GM21447 (cell line): Measurements from ENCODE around the gene DBT.
"Not testable (repeated sequence)": the region's sequence is repeated elsewhere in the genome, so short reads cannot be mapped to it uniquely, and the experiment has no call there.

Experiments used
- ATAC-seq: cut with Tn5 transposase; IDR thresholded peaks from one replicate; pipeline ENCODE4 v1.9.1; 2021; ENCODE audit not compliant: unreplicated experiment

The DBT gene

DNA sequence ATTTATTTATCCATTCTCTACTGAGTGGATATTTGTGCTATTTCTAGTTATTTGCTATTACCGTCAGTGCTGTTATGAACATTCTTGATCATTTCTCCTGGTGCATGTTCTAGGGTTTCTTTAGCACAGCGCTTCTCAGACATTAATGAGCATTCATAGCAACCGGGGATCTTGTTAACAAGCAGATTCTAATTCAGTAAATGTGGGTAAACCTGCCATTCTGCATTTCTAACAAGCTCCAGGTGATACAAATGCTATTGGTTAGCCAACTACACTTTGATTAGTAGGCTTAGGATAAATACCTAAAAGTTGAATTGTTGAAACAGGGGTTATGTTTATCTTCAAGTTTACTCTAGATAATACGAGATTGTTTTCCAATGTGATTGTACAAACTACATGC is 3.3 kb upstream of the DBT start:
- no peak for ATAC-seq

DNA sequence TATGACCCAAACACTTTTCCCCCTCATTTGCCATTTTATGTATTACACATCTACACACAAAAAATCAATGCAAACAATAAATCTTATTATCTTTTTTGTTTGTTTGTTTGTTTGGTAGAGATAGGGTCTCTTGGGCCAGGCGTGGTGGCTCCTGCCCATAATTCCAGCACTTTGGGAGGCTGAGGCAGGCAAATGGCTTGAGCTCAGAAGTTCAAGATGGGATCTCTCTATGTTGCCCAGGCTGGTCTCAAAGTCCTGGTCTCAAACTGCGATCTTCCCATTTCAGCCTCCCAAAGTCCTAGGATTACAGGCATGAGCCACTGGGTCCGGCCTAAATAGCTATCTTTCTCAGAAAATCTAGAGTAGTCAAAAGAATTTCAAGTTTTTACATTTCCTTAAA is 1.2 kb upstream of the DBT start:
- no peak for ATAC-seq

DNA sequence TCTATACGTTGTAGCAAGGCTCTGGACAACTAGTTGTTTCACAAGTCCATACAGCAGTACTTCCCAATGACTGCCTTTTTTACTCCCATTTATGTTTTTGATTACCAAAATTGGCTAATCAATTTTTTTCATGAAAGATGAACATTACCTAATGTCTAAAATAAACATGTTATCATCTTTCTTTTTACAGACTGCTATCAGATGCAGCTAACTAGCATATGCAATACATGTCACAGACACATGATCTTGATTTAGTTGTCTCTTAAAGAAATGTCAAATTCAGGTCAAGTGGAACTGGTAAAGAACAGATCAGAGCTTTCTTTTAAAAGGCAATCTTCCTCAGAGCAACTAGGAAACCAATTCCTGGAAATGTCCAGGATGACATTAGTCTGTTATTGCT is 630 bp upstream of the DBT start:
- ATAC-seq = no peak

DNA sequence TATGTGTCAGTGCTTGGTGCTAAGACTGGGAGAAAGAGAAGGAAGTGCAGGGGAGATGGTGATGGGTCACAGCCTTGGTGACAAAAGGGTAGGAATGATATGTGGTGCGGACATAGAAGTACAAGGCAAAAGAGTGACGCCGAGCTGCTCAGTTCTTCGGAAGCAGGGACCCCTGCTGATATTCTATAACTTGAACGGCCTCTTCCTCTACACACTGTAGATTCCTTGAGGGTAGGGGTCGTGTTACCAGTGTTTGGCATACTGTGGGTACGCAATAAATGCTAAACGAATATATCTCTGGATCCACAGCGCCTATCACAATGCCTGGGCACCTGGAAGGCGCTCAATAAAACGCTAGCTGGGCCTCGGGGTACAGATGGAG is 488 bp downstream of the DBT start:
- ATAC-seq = no peak

DNA sequence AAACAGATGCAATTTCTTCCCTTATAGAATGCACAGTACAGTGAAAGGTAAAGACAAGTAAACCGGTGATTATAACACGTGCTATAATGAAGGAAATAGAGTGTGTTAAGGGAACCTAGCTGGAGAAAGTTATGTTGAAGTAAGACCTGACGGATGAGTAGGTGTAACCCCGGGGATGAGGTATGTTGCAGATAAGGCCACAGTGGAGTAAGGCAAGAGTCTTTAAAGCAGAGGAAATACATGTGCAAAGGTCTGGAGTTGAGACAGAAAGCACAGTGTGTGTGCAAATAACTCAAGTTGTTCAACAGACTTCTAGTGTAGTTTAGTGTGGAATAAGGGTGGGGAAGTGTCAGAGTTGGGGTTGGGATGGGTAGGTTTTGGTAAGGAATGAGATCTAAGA is 2.9 kb downstream of the DBT start:
- ATAC-seq = no peak

DNA sequence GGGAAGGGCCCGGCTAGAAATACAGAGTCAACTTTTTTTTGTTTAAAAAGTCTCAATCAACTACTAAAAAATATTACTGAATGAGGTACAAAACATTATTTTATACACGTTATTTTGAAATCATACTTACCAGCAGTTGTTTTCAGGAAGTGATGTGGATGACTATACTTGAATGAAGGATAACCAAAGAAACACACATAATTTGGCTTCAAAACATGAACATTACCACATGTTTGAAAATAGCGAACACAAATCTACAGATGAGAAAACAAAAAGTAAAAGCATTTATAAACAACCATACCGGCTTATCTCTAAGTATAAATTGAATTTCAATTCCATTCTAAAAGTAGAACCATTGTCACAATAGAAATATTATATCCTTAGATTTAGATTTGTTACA is 9.0 kb downstream of the DBT start:
- no peak for ATAC-seq

DNA sequence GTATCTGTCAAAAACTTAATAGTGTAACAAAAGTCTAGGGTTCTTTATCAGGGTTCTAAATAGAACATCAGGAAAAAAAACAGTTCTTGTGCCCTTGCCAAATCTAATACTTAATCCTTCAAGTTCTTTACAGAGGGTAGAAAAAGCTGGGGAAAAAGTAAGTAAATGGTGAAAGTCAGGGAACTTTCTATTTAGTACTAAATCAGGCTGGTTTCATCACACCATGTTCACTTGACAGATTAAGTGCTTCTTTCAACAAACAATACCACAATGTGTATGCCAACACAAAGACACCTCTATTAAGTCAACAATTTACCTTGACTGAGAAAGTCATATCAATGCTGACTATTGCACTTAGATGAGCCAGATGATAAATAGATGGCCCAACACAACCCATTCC is 9.7 kb downstream of the DBT start:
- no peak for ATAC-seq

DNA sequence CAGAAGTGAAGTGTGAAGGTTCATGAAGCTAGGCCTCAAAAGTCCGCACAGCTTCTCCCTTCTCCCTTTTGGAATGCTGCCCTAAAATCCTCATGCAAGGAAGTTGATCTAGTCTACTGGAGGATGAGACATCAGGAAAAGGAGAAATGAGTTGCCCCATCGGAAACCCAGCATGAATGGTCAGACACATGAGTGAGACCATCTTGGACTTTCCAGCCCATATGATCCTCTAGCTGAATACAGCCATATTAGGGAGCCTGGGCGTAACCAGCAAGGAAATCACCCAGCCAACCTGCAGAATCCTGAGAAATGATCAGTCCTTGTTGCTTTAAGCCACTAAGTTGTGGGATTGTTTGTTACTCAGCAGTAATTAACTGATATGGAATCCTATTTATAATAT is 12.5 kb downstream of the DBT start:
- no peak for ATAC-seq

DNA sequence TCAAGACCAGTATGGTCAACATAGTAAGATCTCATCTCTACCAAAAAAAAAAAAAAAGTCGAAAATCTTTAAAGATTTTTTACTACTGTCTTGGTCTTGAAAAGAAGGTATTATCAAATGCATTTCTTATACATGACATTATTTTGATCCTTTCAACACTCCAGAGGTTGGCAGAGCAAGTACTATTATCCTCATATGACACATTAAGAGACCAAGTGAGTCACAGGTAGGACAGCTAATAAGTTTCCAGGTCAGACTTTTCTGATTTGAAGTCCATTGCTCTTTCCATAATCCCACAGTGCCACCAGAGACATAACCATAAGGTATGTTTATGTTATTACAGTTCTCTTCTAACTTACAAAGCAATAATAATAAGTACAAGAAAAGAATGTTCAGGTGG is 15.2 kb downstream of the DBT start:
- no peak for ATAC-seq

DNA sequence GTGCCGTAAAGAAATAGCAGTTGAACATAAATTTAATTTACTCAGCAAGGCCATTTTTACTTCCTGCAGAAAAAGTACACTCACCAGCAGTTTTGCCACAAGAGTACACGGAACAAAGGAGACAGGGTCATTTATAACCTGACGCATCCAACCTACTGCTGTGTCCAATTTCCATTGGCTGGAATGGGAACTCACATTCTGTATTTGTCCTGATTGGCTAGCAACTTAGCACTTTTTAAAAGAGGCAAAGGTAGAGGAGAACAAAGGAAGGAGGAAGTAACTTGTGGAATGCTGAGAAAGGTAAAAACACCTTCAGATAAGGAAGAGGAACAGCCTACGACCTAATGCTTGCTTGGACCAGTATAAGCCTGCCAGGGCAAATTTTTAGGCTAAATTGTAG is 16.1 kb downstream of the DBT start:
- not testable (repeated sequence) for ATAC-seq

DNA sequence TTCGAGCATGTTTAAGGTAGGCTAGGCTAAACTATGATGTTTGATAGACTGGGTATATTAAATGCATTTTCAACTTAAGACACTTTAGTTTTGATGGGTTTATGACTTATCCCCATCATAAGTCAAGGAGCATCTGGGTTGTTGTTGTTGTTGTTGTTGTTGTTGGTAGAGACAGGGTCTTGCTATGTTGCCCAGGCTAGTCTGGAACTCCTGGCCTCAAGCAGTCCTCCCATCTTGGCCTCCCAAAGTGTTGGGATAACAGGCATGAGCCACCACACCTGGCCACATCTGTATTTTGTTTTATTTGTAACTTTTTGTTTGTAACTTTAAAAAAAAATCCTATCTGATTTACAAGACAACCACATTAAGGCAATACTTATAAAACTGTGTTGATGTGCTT is 17.5 kb downstream of the DBT start:
- ATAC-seq = no peak

DNA sequence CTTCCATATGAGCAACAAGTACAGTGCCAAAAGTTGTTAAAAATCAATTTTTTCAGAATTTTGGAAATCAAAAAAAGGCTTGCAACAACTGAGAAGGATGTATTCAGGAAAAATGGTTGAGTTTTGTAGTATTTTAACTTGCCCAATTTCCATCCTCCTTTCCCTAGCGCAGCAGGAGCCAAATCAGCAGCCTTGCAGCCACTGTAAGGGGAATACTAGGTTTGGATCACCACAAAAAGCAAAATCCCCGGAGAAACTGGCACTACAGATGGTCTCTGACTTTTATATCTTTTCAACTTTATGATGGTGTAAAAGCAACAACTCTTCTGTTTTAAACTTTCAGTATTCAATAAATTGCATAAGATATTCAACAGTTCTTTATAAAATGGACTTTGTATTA is 17.9 kb downstream of the DBT start:
- ATAC-seq = no peak

DNA sequence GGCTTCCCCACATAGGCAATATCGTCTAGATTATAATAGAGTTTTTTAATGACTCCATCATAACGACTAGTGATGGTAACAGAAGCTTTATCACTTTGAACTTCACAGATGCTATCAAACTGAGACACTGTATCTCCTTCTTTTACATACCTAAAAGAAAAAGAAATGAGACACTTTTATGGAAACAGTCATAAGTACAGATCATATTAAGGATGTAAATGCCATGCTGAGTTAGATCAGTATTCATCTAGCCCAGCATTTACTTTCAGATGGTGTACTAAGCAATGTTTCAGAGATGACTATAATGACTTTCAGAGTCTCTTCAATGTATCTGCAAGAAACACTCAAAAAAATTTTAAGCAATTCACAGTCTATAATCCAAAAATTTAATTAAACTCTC is 18.9 kb downstream of the DBT start:
- no peak for ATAC-seq

DNA sequence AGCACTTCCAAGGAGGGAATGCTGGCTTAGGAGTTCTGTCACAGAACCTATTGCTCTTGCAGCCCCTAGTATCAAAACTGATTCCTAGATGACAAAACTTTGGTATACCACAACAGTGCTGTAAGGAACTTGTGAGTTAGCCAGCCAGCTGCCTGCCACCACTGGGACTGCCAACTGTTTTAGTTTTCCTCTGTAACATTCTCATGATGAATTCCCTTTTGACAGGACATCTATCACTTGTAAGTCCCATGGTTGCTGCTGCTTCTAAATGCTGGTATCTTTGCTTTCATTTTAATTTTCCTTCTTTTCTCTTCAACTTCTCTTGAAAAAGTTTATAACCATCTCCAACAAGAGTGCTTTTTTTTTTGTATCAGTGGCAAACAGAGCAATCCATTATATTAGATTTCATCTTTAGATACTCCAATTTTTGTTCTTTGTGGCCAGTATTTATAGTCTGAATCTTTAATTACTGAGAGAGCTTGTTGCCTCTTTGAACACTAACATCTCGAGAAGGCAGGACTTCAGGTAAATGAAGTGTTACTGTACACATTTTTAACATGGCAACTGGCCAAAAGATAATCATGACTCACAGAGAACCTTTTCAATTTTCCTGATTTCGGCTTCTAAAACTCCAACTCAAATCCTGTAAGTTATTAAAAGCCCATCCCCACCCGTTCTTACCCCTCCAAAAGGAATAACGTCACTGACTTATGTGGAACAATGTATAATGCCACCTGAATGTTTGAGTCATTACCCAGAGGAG is 19.8 kb downstream of the DBT start:
- ATAC-seq = no peak

DNA sequence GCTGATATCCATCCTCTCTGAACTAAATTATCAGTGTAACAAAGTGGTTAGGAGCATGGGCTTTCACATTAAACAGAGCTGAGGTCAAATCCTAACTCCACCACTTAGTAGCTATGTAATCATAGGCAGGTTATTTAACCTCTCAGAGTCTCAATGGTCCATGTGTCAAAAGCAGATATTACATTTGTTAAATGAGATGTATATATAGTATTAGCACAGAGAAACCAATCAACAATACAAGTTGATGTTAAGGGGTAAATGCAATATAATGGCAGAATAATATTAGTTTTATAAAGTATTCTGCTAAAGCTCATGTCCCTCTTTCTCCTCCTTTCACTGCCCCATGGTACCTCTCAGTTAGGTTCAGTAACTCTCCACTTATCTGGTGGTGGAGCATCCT is 27.2 kb downstream of the DBT start:
- no peak for ATAC-seq

DNA sequence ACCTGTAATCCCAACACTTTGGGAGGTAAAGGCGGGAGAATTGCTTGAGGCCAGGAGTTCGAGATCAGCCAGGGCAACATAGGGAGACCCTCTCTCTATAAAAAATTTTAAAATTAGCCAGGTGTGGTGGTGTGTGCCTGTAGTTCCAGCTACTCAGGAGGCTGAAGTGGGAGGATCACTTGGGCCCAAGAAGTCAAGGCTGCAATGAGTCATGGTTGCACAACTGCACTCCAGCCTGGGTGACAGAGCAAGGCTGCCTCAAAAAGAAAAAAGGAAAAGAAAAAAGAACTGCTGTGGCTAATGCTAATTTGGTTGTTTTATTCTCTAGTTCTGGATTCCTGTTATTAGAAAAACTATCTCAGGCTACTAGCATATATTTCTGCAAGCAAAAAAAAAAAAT is 29.8 kb downstream of the DBT start:
- no peak for ATAC-seq

DNA sequence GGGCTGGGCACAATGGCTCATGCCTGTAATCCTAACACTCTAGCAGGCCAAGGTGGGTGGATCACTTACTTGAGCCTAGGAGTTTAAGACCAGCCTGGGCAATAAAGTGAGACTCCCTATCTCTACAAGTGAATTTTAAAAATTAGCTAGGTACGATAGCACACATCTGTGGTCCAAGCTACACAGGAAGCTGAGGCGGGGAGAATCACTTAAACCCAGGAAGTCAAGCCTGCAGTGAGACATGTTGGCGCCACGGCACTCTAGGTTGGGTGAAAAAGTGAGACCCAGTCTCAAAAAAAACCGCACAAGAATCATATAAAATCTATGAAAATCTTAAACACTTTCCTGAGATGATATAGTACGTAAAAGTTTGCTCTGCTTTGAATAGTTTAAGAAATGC is 30.2 kb downstream of the DBT start:
- ATAC-seq = no peak

DNA sequence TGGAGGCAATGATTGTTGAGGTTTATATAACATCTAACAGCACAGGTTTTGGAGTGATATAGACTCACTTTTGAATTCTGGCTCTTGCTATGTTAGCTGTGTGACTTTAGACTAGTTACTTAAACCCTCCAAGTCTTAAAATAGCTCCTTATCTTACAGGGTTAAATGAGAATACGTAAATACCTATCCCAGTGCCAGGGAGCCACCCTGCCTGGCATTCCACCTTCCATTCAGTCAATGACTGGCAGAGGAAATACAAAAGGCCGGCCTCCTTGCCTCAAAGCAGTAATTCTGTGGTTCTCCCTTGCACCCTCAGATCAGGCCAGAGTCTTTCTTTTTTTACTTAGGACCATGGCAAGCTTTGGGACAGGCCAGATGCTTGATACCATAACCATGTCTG is 31.8 kb downstream of the DBT start:
- no peak for ATAC-seq

DNA sequence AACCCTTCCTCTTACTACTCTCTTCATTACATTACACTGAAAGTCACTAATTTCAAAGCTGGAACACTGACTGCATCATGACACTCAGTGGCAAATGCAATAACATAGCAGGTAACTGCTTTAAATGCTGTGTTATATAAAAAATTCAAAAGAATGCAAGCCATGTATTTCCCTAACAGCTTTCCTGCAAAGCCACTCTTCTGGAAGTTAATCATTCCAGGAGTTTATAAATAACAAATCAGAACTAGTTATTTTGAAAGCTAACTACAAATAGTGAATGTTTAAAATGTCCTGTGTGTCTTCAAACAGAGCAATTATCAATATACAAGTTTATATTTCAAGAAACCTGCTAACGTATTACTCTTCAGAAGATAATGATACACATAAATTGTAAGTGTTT is 34.5 kb downstream of the DBT start:
- ATAC-seq = no peak

DNA sequence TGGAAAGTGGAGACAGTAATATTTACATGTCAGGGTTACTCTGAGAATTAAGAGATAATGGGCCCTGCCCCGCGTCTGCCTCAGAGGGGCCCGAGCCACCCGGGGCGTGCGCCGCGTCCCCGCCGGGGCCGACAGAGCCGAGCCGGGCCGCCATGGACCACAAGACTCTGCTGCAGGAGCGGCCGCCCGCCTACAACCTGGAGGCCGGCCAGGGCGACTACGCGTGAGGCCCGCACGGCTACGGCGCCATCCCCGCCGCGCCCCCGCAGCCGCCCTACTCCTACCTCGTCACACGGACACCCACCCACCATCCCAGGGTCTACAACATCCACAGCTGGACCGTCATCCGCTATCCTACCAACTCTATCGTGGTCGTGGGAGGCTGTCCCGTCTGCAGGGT is 36.5 kb downstream of the DBT start:
- ATAC-seq = no peak

DNA sequence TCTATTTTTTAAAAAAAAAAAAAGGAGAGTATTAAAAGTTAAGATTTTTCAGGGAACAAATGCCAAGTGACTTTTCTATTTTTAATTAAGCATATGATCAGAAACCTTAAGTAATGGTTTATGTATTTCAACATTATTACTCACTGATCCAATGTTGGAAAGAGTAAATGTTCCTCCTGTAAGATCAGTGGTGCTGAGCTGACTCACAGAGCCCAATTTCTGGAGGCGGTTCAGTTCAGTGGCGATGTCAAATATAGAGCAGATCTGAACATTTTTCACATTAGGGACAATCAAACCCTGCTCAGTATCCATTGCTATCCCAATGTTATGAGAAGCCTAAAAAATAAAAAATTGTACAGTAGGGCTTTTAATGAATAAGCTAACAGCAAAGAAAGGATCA is 43.3 kb downstream of the DBT start:
- ATAC-seq = no peak

DNA sequence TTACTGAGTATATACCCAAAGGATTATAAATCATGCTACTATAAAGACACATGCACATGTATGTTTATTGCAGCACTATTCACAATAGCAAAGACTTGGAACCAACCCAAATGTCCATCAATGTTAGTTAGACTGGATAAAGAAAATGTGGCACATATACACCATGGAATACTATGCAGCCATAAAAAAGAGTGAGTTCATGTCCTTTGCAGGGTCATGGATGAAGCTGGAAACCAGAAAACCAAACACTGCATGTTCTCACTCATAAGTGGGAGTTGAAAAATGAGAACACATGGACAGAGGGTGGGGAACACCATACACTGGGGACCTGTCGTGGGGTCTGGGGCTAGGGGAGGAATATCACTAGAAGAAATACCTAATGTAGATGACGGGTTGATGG is 44.0 kb downstream of the DBT start:
- not testable (repeated sequence) for ATAC-seq

DNA sequence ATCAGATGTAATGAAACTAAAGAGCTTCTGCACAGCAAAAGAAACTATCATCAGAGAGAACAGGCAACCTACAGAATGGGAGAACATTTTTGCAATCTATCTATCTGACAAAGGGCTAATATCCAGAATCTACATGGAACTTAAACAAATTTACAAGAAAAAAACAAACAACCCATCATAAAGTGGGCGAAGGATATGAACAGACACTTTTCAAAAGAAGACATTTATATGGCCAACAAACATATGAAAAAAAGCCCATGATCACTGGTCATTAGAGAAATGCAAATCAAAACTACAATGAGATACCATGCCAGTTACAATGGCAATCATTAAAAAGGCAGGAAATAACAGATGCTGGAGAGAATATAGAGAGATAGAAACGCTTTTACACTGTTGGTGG is 44.5 kb downstream of the DBT start:
- ATAC-seq = not testable (repeated sequence)

DNA sequence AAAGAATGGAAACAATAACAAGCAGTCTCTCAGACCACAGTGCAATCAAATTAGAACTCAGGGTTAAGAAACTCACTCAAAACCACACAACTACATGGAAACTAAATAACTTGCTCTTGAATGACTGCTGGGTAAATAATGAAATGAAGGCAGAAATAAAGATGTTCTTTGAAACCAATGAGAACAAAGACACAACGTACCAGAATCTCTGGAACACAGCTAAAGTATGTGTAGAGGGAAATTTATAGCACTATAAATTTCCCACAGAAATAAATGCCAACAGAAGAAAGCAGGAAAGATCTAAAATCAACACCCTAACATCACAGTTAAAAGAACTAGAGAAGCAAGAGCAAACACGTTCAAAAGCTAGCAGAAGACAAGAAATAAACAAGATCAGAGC is 46.9 kb downstream of the DBT start:
- not testable (repeated sequence) for ATAC-seq
